HG03439 (cell line): ENCODE data around the gene ZG16B.

Experiments
- ATAC-seq: cut with Tn5 transposase; IDR thresholded peaks from one replicate; pipeline ENCODE4 v1.9.1; 2021; ENCODE audit warnings: mild to moderate bottlenecking, moderate library complexity; ENCODE audit not compliant: unreplicated experiment

ZG16B gene

DNA sequence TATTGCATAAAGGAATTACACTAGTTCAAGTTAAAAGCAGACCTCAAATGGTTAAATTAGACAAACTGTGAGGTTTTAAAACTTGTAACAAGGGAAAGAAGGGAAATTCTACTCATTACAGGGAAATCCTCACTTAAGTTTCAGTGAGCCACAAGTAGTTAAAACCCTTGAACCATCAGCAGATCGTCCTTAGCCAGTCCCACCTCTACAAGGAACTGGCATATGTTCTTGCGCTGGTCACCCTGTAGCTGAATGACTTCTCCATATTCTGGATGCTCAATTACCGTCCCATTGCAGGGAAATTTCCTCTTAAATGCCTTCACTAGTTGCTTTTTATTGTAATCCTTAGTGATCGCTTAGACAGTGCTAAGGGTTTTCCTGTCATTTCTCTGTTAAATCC, 7.6 kb upstream of the ZG16B start:
- no peak for ATAC-seq

DNA sequence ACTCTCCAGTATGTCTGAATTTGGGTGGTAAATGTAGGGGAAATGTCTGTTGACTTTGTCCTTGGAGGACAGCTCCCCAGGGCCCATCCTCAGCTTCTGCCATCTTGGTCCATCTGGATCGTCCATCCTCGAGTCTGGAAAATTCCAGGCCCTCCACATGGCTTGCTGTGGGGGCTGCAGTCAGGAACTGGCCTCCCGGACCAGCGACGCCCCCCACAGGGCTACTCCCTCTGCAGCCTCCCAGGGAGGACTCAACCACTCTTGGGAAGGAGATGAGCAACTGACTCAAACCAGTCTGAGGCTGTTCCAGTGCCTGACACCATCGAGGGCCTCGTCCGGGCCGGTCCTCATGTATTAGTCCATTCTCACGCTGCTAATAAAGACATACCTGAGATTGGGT, 5.5 kb upstream of the ZG16B start:
- ATAC-seq = no peak

DNA sequence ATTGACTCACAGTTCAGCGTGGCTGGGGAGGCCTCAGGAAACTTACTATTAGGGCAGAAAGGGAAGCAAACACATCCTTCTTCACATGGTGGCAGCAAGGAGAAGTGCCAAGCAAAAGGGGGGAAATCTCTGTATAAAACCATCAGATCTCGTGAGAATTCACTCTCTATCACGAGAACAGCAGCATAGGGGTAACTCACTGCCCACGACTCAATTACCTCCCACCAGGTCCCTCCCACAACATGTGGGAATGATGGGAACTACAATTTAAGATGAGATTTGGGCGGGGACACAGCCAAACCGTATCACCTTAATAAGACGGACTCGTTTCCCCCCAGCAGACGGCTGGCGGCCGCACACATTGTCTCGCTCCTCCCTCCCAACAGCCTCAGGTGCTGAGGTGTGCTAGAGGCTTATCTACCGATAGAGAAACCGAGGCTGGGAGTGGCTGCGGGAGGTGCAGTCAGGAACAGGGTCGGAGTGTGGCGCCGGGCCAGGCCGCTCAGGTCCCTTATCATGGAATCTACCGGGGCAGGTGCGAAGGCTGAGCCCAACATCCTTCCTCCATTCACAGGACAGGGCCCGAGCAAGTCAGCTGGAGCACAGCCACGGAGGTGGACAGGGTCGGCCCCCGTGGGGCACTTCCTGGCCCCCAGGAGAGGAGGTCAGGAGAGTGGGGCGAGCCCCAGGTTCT, 4.9 kb upstream of the ZG16B start:
- ATAC-seq = no peak

GRCh38 chr16:2825906-2826305, 4.2 kb upstream of the ZG16B start:
- no peak for ATAC-seq

GRCh38 chr16:2826591-2827373, 3.3 kb upstream of the ZG16B start:
- ATAC-seq = no peak

DNA sequence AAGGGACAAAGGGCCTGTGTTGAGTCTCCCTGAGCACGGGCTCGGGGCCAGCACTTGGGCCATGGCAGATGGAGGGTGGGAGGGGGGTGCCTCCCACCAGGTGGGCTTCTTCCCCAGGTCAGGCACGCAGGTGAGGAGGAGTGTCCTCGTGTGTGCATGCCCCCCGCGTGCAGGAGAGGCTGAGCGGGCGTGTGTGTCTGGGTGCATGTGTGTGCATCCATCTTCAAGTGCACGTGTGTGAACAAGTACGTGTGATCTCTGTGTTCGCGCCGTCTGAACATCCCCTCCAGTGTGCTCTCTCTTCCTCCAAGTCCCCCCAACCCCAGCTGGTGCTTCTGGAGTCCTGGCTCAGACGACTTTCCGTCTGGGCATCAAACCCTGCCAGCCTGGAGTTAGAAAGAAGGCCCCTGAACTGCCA, 2.7 kb upstream of the ZG16B start:
- ATAC-seq = no peak

DNA sequence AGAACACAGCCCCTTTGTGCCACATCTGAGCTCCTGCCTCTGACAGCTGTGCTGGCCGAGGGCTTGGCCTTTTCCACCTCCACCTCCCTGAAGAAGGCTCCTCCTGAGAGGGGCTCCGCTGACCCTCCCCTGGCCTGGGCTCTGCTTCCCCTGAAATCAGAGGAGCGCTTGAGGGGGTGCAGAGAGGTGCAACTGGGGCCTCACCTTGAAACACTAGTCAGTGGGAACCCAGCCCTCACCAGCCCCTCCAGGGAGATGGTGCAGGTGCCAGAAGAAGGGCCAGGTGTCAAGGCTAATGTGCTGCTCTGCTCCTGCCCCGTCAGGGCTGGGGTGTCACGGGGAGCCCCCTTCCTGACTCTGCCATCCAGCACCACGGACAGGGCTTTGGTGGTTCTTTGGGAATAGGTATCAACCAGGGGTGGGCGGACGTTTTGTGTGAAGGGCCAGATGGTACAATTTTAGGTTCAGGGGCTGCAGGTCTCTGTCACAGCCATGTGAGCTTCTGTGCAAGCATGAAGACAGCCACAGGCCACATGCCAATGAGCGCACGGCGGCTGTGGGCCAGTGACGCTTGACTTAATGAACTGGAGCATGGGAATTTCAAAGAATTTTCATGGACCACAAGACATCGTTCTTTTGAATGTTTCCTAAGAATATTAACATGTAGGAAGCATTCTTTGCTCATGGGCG, 2.1 kb upstream of the ZG16B start:
- no peak for ATAC-seq

DNA sequence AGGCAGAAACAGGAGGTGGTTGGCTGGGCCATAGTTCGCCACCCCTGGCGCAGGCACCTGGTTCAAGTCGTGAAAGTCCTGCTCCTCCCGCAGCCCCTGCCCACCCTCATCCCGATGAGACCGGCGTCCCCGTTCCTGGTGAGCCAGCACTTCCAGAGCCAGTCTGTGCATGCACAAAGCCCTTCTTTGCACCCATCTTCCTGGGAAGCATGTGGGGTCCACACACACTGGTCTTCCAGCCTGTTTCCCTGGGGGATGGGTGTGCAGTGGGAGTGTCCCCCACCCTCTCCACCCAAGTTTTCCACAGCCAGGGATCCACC, 1.6 kb upstream of the ZG16B start:
- no peak for ATAC-seq

DNA sequence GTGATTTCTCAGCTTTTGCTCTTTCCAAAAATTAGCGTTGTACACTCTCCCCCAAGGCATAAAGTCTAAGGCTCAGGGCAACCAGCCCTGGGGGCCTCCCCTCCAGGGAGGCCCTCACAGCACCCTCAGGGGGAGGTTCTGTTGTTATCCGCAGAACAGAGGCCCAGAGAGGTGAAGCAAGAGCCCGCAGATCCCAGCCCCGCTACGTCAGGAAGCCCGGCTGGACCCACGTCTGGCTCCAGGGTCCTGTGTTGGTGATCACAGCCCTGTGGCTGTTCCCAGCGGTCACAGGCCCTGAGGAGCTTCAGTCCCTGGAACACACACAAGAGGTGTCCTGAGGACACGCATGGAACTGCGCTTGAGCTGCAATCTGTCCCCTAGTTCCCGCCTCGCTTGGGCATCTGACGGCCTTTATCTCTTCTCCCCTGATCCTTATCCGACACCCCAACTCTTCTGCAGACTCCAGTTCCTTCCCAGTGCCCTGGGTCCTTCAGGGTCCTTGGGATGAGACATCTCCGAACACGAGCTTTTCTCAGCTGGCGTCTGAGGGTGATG, 1.1 kb upstream of the ZG16B start:
- ATAC-seq = no peak

- no peak for ATAC-seq
Observed at GRCh38 chr16:2830355-2830695, 222 bp downstream of the ZG16B start.

DNA sequence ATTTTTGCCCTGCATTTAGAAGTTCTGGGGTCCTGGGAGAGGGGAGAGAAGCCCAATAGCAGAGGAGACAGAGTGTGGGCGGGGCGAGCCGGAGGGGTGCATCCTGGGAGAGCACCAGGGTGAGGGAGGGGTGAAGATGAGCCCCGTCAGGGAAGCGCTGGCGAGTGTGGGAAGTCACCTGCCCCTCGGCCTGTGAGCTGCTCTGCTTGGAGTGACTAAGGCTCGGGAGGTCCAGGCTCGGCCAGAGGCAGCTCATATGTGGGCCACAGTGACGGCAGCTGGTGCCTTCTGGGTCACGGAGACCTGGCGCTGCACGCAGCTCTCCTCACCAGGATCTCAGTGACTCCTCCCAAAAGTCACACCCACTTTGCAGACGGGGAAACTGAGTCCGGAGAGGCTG, 1.1 kb downstream of the ZG16B start:
- no peak for ATAC-seq

GRCh38 chr16:2833776-2834175, 3.7 kb downstream of the ZG16B start:
- no peak for ATAC-seq

DNA sequence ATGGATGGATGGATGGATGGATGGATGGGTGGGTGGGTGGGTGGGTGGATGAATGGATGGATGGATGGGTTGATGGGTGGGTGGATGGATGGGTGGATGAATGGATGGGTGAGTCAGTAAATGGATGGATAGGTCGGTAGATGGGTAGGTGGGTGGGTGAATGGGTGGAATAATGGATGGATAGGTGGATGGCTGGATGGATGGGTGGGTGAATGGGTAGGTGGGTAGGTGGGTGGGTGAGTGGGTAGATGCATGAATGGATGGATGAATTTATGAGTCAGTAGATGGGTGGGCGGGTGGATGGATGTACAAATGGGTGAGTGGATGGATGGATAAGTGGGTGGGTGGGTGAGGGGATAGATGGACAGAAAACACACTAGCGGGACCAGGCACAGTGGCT, 4.9 kb downstream of the ZG16B start:
- no peak for ATAC-seq

- no peak for ATAC-seq
Observed at GRCh38 chr16:2835638-2836493, 5.8 kb downstream of the ZG16B start.

GRCh38 chr16:2836646-2837508, 6.8 kb downstream of the ZG16B start:
- no peak for ATAC-seq

DNA sequence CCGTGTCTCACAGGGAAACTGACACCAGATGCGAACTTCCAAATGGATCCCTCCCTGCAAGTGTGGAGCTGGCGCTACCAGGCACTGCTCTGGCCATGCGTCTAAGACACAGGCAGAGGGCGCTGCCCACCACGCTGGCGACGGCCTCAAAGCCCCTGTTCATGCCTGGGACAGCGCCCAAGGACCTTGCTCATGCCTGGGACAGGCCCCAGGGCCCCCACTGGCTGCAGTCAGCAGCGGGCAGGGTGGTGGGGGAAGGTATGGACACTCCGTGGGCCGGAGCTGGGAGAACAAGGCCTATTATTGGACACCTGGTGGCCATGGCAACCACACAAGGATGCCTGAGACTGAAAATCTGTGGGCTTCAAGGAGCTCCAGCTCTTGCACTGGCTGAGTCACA, 8.8 kb downstream of the ZG16B start:
- no peak for ATAC-seq

DNA sequence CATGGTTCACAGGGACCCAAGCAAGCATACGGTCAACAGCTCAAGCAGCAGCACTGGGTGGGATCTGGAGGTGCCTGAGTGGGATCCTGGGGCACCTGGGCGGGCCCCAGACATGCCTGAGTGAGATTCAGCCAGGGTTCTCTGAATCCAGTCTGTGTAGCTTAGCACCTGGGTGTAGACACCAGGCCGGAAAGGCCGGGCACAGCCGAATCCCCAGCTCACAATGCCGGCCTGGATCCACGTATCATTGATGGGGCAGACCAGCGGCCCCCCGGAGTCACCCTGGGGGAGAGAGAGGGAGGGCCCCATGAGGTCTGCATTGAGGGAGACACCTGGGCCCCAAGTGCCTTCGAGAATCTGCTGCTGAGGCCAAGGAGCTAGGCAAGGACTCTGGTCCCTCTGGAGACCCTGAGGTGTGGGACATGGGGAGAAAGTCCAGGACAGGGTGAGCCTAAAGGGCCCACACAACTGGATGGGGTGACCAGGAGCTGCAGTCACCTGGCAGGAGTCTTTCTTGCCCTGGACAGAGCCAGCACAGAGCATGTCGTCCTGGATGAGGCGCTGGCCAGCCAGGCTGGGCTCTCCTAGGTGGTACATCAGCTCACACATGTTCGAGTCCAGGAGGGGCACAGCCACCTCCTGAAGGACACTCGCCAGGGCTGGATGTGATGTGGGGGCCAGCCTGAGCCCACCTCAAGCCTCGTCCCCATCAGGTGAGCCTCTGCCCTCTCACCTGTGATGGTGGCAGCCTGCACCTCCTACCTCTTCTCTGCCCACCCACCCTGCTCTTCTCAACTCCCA, 9.7 kb downstream of the ZG16B start:
- no peak for ATAC-seq

DNA sequence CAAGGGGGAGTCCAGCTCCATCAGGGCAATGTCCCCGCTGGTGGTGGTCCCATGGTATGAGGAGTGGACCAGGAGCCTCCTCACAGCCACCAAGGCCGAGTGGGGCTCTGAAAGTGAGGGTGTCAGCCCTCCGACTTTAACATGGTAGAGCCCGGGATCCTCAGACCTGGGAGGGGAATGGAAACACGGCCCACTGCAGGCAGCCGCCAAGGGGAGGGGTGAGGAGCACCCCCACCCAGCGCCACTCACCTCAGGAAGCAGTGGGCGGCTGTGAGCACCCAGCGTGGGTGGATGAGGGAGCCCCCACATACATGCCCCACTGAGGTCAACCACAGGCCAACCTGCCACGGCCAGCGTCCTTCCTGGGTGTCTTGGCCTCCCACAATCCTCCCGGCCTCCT, 10.8 kb downstream of the ZG16B start:
- no peak for ATAC-seq

GRCh38 chr16:2841606-2842339, 11.7 kb downstream of the ZG16B start:
- ATAC-seq = no peak
